Measurements from ENCODE around the gene PFDN5. TPM values are rescaled to one million over a fixed set of nuclear protein-coding genes. Genes with fewer than 3 reads are reported as not detected.
A peak's percentile ranks its signal among the peaks of the same experiment; 100 is the strongest.

The PFDN5 gene
- total RNA-seq: 359 TPM
- long read RNA-seq, transcript PFDN5-203 (4 exons, 478 nt): minor isoform, 12 of 139 reads
- long read RNA-seq, transcript PFDN5-214 (6 exons, 847 nt): major isoform, 110 of 139 reads
- long read RNA-seq, partial matches to known transcripts: 0 of 139 reads
- long read RNA-seq, other reads (novel, unspliced or antisense): 13 of 139 reads

- DNase-seq: peak; percentile 93
- intact Hi-C loops (cut with DNase I): no loop called here
- ATAC-seq (ENCODE audit: poor library complexity): peak; percentile 92
Observed at GRCh38 chr12:53295070-53295890, at the start of gene PFDN5. TSS of gene PFDN5 (plus strand) at chr12:53295542. CDS start at chr12:53295568, 26 bp downstream.

DNA sequence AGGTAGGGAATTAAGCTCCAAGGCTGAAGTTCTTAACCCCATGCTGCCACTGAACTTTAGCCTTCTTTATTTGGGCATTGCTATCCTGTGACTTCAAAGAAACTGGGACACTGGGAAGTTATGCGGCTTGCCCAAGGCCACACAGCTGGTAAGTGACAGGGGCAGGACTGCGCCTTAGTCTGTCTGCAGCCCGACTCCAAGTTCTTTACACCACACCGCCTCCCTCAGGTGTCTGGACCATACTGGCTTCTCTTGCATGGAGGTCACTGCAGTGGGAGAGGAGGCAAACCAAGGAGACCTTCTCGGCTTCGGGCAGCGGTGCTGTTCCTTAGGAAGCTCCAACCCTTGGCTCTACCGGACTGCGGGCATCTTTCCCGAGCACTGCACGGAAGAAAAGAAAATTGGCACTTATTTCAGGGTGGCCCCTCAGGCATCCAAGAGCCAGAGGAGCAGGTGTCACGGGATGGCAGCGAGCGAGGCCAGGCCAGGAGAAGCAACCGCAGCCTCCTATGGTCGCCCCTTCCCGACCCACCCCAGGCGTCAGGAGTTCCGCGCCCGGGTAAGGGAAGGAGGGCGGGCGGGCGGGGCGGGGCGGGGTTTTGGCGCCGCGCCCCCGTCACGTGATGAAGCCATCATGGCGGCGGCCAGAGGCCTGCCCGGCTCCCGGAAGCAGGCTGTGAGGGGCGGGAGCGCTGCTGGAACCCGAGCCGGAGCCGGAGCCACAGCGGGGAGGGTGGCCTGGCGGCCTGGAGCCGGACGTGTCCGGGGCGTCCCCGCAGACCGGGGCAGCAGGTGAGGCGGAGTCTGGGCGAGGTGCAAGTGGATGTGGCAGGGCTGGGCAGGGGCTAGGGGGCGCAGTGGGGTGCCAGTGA lies 43.6 kb upstream of the PFDN5 start:
- DNase-seq (peak; percentile 88), ATAC-seq (ENCODE audit: poor library complexity) (peak; percentile 96)
- intact Hi-C loops (cut with DNase I): loop anchor here (5.0 kb wide), 1 partner anchor 34 kb away; no protein-coding TSS in a partner anchor

- ATAC-seq (ENCODE audit: poor library complexity) (no peak), DNase-seq (peak; percentile 42)
- intact Hi-C loops (cut with DNase I): loop anchor here (5.0 kb wide), 1 partner anchor 35 kb away; no protein-coding TSS in a partner anchor
Observed at GRCh38 chr12:53252349-53252916, 42.9 kb upstream of the PFDN5 start.

DNA sequence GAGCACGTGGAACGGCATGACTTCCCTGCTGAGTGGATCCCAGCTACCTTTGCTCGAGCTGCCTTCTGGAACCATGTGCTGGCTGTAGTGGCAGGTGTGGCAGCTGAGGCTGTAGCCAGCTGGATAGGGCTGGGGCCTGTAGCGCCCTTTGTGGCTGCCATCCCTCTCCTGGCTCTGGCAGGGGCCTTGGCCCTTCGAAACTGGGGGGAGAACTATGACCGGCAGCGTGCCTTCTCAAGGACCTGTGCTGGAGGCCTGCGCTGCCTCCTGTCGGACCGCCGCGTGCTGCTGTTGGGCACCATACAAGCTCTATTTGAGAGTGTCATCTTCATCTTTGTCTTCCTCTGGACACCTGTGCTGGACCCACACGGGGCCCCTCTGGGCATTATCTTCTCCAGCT lies 42.0 kb upstream of the PFDN5 start:
- DNase-seq (peak; percentile 13), ATAC-seq (ENCODE audit: poor library complexity) (no peak)
- intact Hi-C loops (cut with DNase I): loop anchor here (5.0 kb wide), 1 partner anchor 36 kb away; no protein-coding TSS in a partner anchor

DNA sequence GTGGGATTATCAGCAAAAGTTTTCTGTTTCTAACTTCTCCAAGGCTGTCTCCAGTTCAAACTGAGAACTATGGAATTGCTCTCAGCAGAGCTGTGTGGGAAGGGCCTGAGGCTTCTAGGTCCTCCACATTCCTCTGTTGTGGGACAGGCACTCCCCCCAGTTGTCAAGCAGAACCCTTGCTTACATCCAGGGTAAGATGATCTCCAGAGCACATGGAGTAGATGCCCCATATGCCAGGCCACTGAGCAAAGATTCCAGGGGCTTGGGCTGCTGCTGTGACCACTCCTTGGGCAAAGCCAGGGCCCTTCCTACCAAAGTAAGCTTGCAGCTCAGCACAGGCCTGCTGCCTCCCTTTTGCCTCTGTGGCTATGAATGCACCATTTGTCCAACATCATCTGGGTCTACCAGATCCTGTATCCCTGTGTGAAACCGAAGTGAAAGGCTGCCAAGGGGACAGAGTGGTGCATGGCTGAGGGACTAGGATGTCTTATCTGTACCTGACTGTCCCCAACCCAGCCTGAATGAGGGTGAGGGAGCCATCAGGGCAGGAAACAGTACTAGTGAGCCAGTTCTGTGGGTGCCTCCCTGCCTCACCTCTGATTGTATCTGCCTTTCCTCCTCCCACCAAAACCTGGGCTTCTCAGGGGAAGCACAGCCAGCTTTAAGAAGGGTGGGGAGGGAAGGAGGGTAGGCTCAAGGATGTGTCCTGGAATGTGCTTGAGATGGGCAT lies 40.4 kb upstream of the PFDN5 start:
- ATAC-seq (ENCODE audit: poor library complexity) (no peak), DNase-seq (peak; percentile 10)
- intact Hi-C loops (cut with DNase I): loop anchor here (5.0 kb wide), 1 partner anchor 38 kb away; no protein-coding TSS in a partner anchor

DNA sequence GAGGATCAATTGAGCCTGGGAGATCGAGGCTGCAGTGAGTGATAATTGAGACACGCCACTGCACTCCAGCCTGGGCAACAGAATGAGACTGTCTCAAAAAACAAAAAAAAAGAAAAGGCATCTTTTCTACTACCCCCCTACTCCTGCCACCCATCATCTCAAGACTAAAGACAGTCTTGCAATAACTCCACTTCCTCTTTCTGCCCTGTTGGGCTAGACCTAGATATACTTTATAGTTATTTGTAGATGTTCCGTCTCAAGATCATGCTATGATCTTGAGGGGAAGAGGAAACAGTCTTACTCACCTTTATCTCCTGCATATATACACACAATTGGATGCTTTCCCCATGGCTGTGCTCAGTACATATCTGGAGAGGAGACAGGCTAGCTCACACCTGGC lies 39.3 kb upstream of the PFDN5 start:
- no peak for DNase-seq
- no peak for ATAC-seq (ENCODE audit: poor library complexity)
- intact Hi-C loops (cut with DNase I): no loop called here

GRCh38 chr12:53258541-53259539 lies 36.5 kb upstream of the PFDN5 start:
- intact Hi-C loops (cut with DNase I): no loop called here
- DNase-seq (no peak), ATAC-seq (ENCODE audit: poor library complexity) (no peak)

- no peak for DNase-seq
- intact Hi-C loops (cut with DNase I): no loop called here
- no peak for ATAC-seq (ENCODE audit: poor library complexity)
Observed at GRCh38 chr12:53259891-53260290, 35.5 kb upstream of the PFDN5 start.

GRCh38 chr12:53265783-53266182 lies 29.6 kb upstream of the PFDN5 start:
- intact Hi-C loops (cut with DNase I): no loop called here
- DNase-seq (no peak), ATAC-seq (ENCODE audit: poor library complexity) (no peak)

- intact Hi-C loops (cut with DNase I): no loop called here
Observed at GRCh38 chr12:53267306-53267998, 27.9 kb upstream of the PFDN5 start.

DNA sequence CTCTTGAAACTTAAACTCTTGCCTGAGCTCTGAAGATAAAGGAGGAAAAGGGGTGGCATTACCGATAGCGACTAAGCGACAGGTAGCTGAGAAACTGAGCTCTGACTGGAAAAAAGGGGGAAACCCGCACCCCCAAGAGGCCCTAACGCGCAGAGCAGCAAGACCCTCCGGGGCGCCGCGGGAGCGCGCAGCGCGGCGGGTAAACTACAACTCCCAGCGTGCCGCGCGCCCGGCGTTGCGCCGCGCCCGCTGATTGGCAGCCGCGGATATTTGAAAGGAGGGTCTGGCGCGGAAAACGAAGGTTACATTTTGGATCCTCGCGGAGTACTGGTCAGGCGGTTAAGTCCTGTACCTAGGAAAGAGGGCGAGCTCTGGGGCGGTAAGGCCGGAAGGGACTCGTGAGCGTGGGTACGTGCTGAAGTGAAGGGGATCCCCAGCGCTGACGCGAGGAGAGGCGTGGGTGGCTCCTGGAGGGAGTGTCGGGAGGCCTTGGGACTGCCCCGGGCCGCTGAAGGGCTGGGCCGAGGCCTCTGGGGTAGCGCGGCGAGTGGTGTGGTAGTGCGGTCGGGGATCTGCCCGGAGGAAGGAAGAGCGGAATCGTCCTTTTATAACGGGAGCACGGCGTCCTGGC lies 27.2 kb upstream of the PFDN5 start, which contains the start of gene ESPL1:
Gene ESPL1 (plus strand): TSS at position 301 of the 631 bp plus-strand sequence. CDS start 468 bp downstream, outside the sequence.
- ATAC-seq (ENCODE audit: poor library complexity) (peak; percentile 98), DNase-seq (peak; percentile 84)
- intact Hi-C loops (cut with DNase I): no loop called here

More at GRCh38 chr12:53267306-53267998, 27.9 kb upstream of the PFDN5 start:
- DNase-seq (peak; percentile 51), ATAC-seq (ENCODE audit: poor library complexity) (peak; percentile 42)

DNA sequence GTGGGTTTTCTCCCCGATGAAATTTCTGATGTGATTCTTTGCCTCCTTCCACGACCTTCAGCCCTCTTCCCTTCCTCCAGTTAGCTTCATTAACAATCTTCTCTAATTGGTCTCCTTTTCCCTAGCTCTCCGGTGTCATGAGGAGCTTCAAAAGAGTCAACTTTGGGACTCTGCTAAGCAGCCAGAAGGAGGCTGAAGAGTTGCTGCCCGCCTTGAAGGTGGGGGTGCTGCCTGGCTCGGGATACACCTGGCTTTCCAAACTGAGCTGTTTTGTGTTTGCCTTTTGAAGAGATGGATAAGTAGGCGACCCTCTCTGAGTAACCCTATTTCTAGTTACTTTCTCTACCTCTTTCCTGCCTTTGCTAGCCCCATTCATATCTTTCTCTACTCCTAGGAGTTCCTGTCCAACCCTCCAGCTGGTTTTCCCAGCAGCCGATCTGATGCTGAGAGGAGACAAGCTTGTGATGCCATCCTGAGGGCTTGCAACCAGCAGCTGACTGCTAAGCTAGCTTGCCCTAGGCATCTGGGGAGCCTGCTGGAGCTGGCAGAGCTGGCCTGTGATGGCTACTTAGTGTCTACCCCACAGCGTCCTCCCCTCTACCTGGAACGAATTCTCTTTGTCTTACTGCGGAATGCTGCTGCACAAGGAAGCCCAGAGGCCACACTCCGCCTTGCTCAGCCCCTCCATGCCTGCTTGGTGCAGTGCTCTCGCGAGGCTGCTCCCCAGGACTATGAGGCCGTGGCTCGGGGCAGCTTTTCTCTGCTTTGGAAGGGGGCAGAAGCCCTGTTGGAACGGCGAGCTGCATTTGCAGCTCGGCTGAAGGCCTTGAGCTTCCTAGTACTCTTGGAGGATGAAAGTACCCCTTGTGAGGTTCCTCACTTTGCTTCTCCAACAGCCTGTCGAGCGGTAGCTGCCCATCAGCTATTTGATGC lies 26.4 kb upstream of the PFDN5 start:
- DNase-seq (no peak), ATAC-seq (ENCODE audit: poor library complexity) (no peak)
- intact Hi-C loops (cut with DNase I): no loop called here

- DNase-seq: no peak
- ATAC-seq (ENCODE audit: poor library complexity): no peak
- intact Hi-C loops (cut with DNase I): no loop called here
Observed at GRCh38 chr12:53274445-53274844, 20.9 kb upstream of the PFDN5 start.

DNA sequence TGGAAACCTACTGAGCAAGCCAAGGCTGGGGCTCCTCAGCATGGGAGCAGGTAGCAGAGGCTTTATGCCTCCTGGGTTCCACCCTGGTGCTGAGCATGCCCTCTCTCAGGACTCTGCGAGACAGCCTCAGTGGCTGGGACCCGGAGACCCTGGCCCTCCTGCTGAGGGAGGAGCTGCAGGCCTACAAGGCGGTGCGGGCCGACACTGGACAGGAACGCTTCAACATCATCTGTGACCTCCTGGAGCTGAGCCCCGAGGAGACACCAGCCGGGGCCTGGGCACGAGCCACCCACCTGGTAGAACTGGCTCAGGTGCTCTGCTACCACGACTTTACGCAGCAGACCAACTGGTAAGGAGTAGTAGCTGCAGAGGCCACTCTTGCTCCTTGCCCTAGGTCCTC lies 18.8 kb upstream of the PFDN5 start:
- intact Hi-C loops (cut with DNase I): no loop called here
- ATAC-seq (ENCODE audit: poor library complexity): no peak
- DNase-seq: no peak

- no peak for DNase-seq
Observed at GRCh38 chr12:53277981-53278380, 17.4 kb upstream of the PFDN5 start.

More at GRCh38 chr12:53277981-53278380, 17.4 kb upstream of the PFDN5 start:
- intact Hi-C loops (cut with DNase I): no loop called here
- no peak for ATAC-seq (ENCODE audit: poor library complexity)

Data from Right ventricle myocardium superior (tissue), 1 donor.